HG03565 (cell line): ENCODE data around the gene ZNF3.

Experiments used
- ATAC-seq: cut with Tn5 transposase; IDR thresholded peaks from one replicate; pipeline ENCODE4 v1.9.1; 2021; ENCODE audit warnings: mild to moderate bottlenecking, moderate library complexity; ENCODE audit not compliant: unreplicated experiment

Gene ZNF3

GRCh38 chr7:100059251-100059739, 22.2 kb downstream of the ZNF3 start:
- no peak for ATAC-seq

DNA sequence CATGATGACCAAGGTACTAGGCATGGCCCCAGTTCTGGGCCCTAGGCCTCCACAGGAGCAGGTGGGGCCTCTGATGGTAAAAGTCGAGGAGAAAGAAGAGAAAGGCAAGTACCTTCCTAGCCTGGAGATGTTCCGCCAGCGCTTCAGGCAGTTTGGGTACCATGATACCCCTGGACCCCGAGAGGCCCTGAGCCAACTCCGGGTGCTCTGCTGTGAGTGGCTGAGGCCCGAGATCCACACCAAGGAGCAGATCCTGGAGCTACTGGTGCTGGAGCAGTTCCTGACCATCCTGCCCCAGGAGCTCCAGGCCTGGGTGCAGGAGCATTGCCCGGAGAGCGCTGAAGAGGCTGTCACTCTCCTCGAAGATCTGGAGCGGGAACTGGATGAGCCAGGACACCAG, 24.5 kb downstream of the ZNF3 start:
- ATAC-seq: no peak

DNA sequence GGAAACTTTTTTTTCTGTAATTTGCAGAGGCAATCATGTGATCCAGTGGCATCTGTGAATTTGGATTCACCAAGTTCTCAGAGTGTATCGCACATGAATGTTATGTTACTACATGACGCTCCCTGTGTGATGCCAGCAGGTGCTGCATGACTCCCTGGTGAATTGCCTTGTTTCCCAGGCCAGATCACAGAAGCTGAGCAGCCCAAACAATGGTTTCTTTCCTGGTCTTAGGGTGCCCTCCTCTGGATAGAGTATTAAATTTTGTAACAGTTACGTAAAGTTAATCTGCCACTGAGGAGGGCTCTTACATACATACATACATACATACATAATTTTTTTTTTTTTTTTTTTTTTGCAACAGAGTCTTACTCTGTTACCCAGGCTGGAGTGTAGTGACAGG, 28.3 kb downstream of the ZNF3 start:
- no peak for ATAC-seq

DNA sequence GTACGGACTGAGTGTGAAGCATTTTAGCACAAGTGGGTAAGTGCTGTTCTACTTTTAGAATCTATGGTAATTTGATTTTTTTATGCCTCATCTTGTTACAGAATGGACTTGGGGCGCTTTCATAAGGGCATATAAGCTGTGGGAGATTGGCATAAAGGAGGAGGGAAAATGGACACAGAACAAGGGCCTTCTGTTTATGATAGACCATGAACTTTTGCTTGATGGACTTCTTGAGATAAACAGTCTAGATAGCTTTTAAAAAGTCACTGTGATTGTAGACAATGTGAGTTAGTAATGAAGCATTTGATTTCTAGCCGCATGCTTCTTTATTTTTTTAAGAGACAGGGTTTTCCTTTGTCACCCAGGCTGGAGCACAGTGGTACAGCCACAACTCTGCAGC, 29.9 kb downstream of the ZNF3 start:
- ATAC-seq: no peak

DNA sequence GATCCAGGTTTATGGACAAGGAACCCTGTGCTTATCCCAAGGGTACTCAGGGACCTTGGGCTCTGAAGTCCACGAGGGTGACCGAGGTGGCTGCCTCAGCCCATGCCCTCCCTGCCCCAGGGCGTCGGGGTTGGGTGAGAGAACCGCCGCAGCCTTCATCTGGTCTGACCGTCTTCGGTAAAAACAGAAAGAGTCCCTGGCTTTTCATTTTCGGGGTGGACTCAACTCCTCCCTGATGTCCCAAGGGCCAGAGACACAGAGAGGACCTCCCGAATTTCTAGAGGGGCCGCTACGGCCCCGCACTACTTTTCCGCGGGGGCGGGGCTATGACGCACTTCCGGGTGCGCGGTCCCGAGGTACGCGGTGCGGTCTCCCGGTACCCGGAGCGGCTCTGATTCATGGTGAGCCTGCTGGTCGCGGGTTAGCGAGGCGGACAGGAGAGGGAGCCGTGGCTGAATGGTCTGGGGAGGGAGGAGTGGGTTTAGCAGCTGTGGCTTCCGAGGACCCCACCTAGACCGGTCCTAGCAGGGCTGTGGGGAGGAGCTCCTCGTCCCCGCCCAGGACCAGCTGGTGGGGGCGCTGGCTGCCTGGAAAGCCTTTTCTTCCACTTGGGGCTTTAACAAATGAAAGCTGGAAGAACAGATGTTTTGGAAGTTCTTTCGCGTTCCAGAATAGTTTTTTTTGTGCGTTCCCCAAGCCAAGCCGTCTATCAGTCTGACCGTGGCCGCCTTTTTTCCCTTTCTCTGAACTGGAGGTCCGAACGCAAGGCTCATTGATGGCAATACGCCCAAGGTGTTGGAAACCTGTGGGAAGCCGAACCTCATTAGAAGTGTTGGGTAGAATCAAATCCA, 31.9 kb downstream of the ZNF3 start, which contains the start of gene ZSCAN21:
Gene ZSCAN21 (plus strand): TSS at position 334 of the 851 bp plus-strand sequence. CDS start 7,233 bp downstream, outside the sequence.
- ATAC-seq: peak; percentile 77

- no peak for ATAC-seq
Measured at GRCh38 chr7:100048680-100049079, 32.8 kb downstream of the ZNF3 start.

GRCh38 chr7:100044718-100045117, 36.8 kb downstream of the ZNF3 start:
- ATAC-seq: no peak

GRCh38 chr7:100040575-100040974, 40.9 kb downstream of the ZNF3 start:
- ATAC-seq: no peak

- ATAC-seq: no peak
Measured at GRCh38 chr7:100038326-100038725, 43.2 kb downstream of the ZNF3 start.

DNA sequence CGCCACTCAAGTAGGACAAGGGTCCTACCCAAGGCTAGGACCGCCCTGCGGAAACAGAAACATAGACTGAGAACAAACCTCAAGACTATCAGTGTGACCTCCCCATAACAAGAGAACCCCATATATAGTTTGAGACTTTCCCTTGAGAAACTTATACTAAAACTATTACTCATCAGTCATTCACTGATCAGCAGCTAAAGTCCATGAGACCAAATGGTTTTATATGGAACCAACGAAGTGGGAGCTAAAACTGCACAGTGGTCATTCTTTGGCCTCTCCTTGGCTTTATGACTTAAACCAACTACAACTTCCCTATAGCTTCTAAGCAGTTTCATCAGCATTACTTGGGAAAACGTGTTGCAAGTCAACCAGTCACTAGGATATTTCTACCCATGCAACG, 45.6 kb downstream of the ZNF3 start:
- no peak for ATAC-seq

- no peak for ATAC-seq
Measured at GRCh38 chr7:100034871-100035510, 46.5 kb downstream of the ZNF3 start.

- no peak for ATAC-seq
Measured at GRCh38 chr7:100033526-100033925, 48.0 kb downstream of the ZNF3 start.

DNA sequence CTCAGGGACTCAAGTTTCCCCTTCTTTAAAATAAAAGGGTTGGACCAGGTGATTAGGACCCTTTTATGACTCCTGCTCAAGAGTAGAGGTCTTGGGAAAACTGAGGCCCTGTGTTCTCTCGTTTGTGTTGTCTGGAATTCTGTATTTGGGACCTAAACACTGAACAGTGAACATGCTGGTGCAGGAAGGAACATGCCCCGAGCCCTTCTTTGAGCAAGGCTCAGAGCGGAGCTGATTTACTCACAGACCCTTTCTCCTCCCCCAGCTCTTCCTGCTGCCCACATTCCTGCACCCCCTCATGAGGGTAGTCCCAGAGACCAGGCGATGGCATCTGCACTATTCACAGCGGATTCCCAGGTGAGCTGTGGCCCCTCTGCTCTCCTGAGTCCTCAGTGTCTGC, 51.9 kb downstream of the ZNF3 start:
- no peak for ATAC-seq

- ATAC-seq: no peak
Measured at GRCh38 chr7:100027197-100027596, 54.3 kb downstream of the ZNF3 start.

- no peak for ATAC-seq
Measured at GRCh38 chr7:100024020-100024619, 57.4 kb downstream of the ZNF3 start.

- ATAC-seq: no peak
Measured at GRCh38 chr7:100023526-100023925, 58.0 kb downstream of the ZNF3 start.

DNA sequence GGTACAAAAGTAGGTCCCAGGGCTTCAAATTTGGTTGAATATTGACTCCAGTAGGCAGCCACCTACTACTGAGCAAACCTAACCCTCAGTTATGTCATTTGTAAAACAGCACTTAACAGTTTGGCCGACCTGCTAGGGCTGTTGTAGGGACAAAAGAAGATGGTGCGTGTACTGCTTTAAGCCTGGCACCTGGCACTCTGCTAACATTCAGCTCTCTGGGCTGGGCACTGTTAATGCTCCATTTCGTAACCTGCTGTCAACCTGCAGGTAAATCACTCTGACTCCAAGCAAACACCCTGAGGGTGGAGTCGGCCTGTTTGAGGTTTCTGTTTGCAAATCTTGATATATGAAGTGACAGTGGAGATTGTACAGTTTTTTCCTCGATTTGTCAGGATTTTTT, 58.9 kb downstream of the ZNF3 start:
- ATAC-seq: no peak

DNA sequence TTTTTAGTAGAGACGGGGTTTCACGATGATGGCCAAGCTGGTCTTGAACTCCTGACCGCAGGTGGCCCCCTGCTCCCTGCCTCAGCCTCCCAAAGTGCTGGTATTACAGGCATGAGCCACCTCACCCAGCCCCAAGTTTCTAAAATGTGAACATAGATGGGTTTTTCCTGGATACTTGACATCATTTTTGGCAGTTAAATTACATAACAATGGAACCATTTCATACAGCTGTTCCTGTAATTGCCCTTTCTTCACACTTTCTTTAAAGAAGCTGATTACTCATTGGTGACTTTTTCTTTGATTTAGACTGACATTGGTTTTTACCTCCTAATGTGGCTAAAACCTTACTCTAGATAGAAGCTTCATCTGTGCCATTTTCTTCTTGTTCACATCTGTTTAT, 60.2 kb downstream of the ZNF3 start:
- no peak for ATAC-seq
